Measurements from ENCODE around the gene KCNIP3. TPM values are rescaled to one million over a fixed set of nuclear protein-coding genes. Genes with fewer than 3 reads are reported as not detected.

Gene KCNIP3
- total and polyA plus RNA-seq, 9 of the 15 experiments (the other 6 are each of a cell fraction or from before 2014, with no cell fraction given) = 0.04 TPM; not detected in 8

DNA sequence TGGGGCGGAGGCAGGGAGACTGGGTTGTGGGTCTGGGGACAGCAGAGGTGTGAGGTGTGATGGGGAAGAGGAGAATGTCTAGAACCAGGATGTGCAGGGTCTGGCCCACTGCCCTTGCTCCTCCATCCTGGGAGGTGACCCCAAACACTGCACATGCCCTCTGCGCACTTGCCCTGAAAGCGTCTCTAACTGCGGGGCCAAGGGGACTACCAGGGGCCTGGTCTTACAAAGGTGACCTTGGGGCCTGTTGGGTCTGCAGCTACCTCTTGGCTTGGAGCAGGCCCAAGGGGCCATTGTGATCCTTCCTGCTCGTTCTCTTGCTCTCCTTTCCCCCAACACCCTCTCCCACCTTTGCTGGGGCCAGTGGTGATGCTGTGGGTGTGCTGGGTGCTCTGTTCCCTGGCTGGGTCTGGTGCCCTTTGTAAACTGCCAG, 57.3 kb downstream of the KCNIP3 start:
- H3K27ac ChIP-seq (ENCODE audit: extremely low read depth, low read depth, low read length) = no peak overlapping the region
- no peak overlapping the region for H3K4me2 ChIP-seq (ENCODE audit: insufficient read depth, low read length)
- no peaks in the 10 kb centered on the region for H3K4me1 ChIP-seq (replicated peaks in 1 of 2; ENCODE audit: control insufficient read depth in 2 of 2, insufficient read depth in 2 of 2, low read length in 2 of 2)
- no peak overlapping the region for H3K4me3 ChIP-seq
- no peak overlapping the region for H2AFZ ChIP-seq (ENCODE audit: low read depth, low read length)
- DNase-seq (ENCODE audit: extremely low read depth in 1 of 4, low spot score in 3 of 4) = no peak
- H3K27me3 ChIP-seq (ENCODE audit: control insufficient read depth in 2 of 2, insufficient read depth in 2 of 2, low read length in 2 of 2) = peaks cover under 1 to 61% of the 10 kb centered on the region in 2 experiments; a peak in 3 of 5 replicates
- WGBS (ENCODE audit: insufficient coverage, low coverage, missing lambda C conversion rate) = 0% methylated on average over 5 of the region's 5 CpGs
- H3K36me3 ChIP-seq (ENCODE audit: control insufficient read depth, insufficient read depth, low read length) = no peaks in the 10 kb centered on the region
- H3K9ac ChIP-seq (ENCODE audit: insufficient read depth in 1 of 2, low read depth in 2 of 2, low read length in 2 of 2) = no peak overlapping the region
- peaks cover 7% of the 10 kb centered on the region for H4K20me1 ChIP-seq (replicated peaks; ENCODE audit: control insufficient read depth, insufficient read depth, low read length)
- POLR2A ChIA-PET = interaction anchor here (0.6 kb wide), 2 partner anchors 33 to 854 kb away, joined by 3 read pairs; no protein-coding TSS in a partner anchor
- BruUV-seq (replicated peaks) = no TSS peak
- intact Hi-C loops (cut with micrococcal nuclease) (no loop called here), in situ Hi-C loops (cut with MboI) (no loop called here)
- no peak for ATAC-seq
- no peaks in the 10 kb centered on the region for H3K9me3 ChIP-seq (replicated peaks; ENCODE audit: control insufficient read depth, insufficient read depth, low read depth, low read length)
- H3K9me1 ChIP-seq (ENCODE audit: control insufficient read depth, insufficient read depth, low read length) = no peaks in the 10 kb centered on the region
- CTCF ChIA-PET (ENCODE audit: low intra/inter-chr PET ratio) = no interaction called here
- no peak for FAIRE-seq
- H3K79me2 ChIP-seq (ENCODE audit: control insufficient read depth, insufficient read depth, low read length) = no peaks in the 10 kb centered on the region
- TF ChIP-seq SREBF1 (IDR thresholded peaks at IDR 0.05; ENCODE audit: borderline replicate concordance, low read depth, low read length) (no peak), NCOA2 (IDR thresholded peaks at IDR 0.05; ENCODE audit: partially characterized antibody in 2 of 2) (no peak), FOXJ3 (CRISPR knock-in tag; IDR thresholded peaks at IDR 0.05) (no peak), ZNF316 (IDR thresholded peaks at IDR 0.05) (no peak), SMAD3 (CRISPR knock-in tag; conservative IDR thresholded peaks at IDR 0.05) (no peak), SMAD2 (IDR thresholded peaks at IDR 0.05; ENCODE audit: low read depth, low read length) (no peak), ZNF512 (tag; IDR thresholded peaks at IDR 0.05) (no peak), KAT7 (CRISPR knock-in tag; IDR thresholded peaks at IDR 0.05; ENCODE audit: borderline replicate concordance) (no peak)
- TF ChIP-seq, protein P1, sequence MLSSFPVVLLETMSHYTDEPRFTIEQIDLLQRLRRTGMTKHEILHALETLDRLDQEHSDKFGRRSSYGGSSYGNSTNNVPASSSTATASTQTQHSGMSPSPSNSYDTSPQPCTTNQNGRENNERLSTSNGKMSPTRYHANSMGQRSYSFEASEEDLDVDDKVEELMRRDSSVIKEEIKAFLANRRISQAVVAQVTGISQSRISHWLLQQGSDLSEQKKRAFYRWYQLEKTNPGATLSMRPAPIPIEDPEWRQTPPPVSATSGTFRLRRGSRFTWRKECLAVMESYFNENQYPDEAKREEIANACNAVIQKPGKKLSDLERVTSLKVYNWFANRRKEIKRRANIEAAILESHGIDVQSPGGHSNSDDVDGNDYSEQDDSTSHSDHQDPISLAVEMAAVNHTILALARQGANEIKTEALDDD (IDR thresholded peaks at IDR 0.05) = no peak

Measured in K562 (cell line).